Fibroblast of peridontal ligament (primary cell): Measurements from ENCODE around the gene SALL3.

Experiments used
- DNase-seq: peaks from one replicate; pipeline ENCODE4 v3.0.0-alpha.2; 2010; ENCODE audit errors: extremely low read depth

SALL3 gene

GRCh38 chr18:79005653-79006052, 26.0 kb downstream of the SALL3 start:
- DNase-seq = no peak

- no peak for DNase-seq
Measured at GRCh38 chr18:79006106-79006795, 26.6 kb downstream of the SALL3 start.

GRCh38 chr18:79007440-79007839, 27.8 kb downstream of the SALL3 start:
- no peak for DNase-seq

GRCh38 chr18:79008356-79008940, 28.8 kb downstream of the SALL3 start:
- no peak for DNase-seq

- DNase-seq = no peak
Measured at GRCh38 chr18:79010802-79011201, 31.2 kb downstream of the SALL3 start.

- DNase-seq = no peak
Measured at GRCh38 chr18:79011300-79011870, 31.8 kb downstream of the SALL3 start.

GRCh38 chr18:79013869-79014268, 34.3 kb downstream of the SALL3 start:
- DNase-seq = no peak

GRCh38 chr18:79018911-79019310, 39.3 kb downstream of the SALL3 start:
- DNase-seq = no peak

GRCh38 chr18:79019881-79020280, 40.3 kb downstream of the SALL3 start:
- DNase-seq = no peak

- DNase-seq = no peak
Measured at GRCh38 chr18:79022603-79023002, 43.0 kb downstream of the SALL3 start.

- DNase-seq = no peak
Measured at GRCh38 chr18:79026491-79026890, 46.9 kb downstream of the SALL3 start.

- no peak for DNase-seq
Measured at GRCh38 chr18:79030680-79031079, 51.1 kb downstream of the SALL3 start.

GRCh38 chr18:79042276-79042675, 62.7 kb downstream of the SALL3 start:
- no peak for DNase-seq

GRCh38 chr18:79043288-79043687, 63.7 kb downstream of the SALL3 start:
- DNase-seq = no peak

GRCh38 chr18:79046522-79046921, 66.9 kb downstream of the SALL3 start:
- no peak for DNase-seq

- DNase-seq = no peak
Measured at GRCh38 chr18:79047556-79048244, 68.1 kb downstream of the SALL3 start.

GRCh38 chr18:79048245-79048632, 68.6 kb downstream of the SALL3 start:
- DNase-seq = no peak

GRCh38 chr18:79049506-79049905, 69.9 kb downstream of the SALL3 start:
- DNase-seq = no peak
